Body of pancreas (tissue), 4 donors: ENCODE results near the gene TBXA2R. TPM values are rescaled to one million over a fixed set of nuclear protein-coding genes. Genes with fewer than 3 reads are reported as not detected.

Source experiments
- ATAC-seq: fragments of 150-250 bp; one replicate; pipeline ENCODE4 v1.9.1; 2016
- DNase-seq, 4 donors: peaks; one replicate each; pipeline ENCODE4 v3.0.0-alpha.2; 2019
- H3K27ac ChIP-seq, 4 donors: fragments of 200-600 bp; sonication (generic); 1 replicate in 3 of 4; 2 replicates in 1 of 4; pipeline versions ENCODE4 v1.5.1 to v1.6.1; 2016 to 2019; ENCODE audit warnings: mild to moderate bottlenecking in 1 of 4, mixed read lengths in 1 of 4, moderate library complexity in 1 of 4
- H3K27me3 ChIP-seq, 2 donors: fragments of 200-600 bp; sonication (generic); one replicate each; pipeline ENCODE4 v1.6.0; 2016; ENCODE audit warnings: mild to moderate bottlenecking in 1 of 2
- H3K36me3 ChIP-seq, 2 donors: fragments of 200-600 bp; sonication (generic); replicated peaks in 1 of 2; 2 replicates each; pipeline ENCODE4 v1.5.1; 2016; ENCODE audit warnings: low read depth in 2 of 2; ENCODE audit not compliant: insufficient read depth in 1 of 2
- H3K4me1 ChIP-seq: fragments of 200-600 bp; sonication (generic); one replicate; pipeline ENCODE4 v1.6.0; 2016
- H3K4me3 ChIP-seq, 2 donors: fragments of 200-600 bp; sonication (generic); 1 replicate in 1 of 2; 2 replicates in 1 of 2; pipeline ENCODE4 v1.5.1; 2016 to 2019
- H3K9me3 ChIP-seq, 3 donors: fragments of 200-600 bp; sonication (generic); 1 replicate in 2 of 3; 2 replicates in 1 of 3; pipeline ENCODE4 v1.5.1; 2016
- POLR2A ChIP-seq, 3 donors: fragments of 450-650 bp; IDR thresholded peaks; one replicate each; pipeline ENCODE4 v1.6.1; 2016; ENCODE audit warnings: antibody characterized with exemption in 3 of 3, mild to moderate bottlenecking in 2 of 3
- WGBS, 2 donors: methylation state at CpG; one replicate each; pipeline ENCODE4 v1.1.5; 2017; 5-methylcytosine and 5-hydroxymethylcytosine counted together
- intact Hi-C: fragments of 100-400 bp; cut with DNase I; formaldehyde crosslinking; loops from one replicate; pipeline ENCODE4 v1.15.1; 2023
- total RNA-seq, 2 donors: library from RNA; depleted of rRNA; stranded (reverse); fragments of >200 nt; gene quantifications; one replicate each; pipeline ENCODE4 v1.1.0, GENCODE V29; 2016
- TF ChIP-seq, protein P1 (sequence below), 7 experiments: fragments of 450-650 bp in 4 of 7; fragments of 200-600 bp in 3 of 7; sonication (generic) in 3 of 7; IDR thresholded peaks; one replicate each; pipeline ENCODE4 v1.5.1; 2016 to 2019; ENCODE audit warnings: antibody characterized with exemption in 7 of 7

The TBXA2R gene
- total RNA-seq, 2 donors from 2014 or later: 0.52 to 3.0 TPM

DNA sequence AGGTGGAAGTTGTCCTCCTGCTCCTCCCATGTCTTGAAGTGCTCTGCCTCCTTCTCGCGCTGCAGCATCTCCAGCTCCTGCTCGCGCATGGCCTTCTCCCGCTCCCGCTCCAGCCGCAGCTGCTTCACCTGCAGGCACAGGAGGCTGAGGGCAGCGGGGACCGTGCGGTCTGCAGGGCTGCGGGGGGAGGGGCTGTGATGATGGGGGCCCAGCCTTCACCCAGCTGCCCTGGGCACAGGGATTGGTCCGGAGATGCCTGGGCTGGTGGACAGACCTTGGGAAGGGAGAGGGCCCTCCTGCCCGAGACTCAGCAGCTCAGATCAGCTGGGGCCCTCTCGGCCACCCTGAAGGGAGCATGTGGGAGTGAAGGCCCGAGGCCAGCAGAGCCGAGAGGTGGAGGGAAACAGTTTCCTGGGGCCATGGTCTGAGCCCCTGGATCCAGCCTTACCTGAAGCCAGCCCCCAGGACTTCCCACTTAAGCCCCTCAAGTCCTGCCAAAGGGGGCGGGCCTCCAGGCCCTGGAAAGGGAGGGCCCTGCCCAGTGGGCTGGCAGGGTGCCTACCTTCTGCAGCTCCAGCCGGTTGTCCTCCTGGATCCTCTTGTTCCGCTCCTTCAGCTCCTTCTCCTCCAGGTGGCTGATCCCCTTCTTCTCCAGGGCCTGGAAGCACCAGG lies 13.6 kb upstream of the TBXA2R start:
- Histone ChIP-seq H3K9me3 (no peaks in the 10 kb centered on the region), H3K27me3 (no peaks in the 10 kb centered on the region), H3K27ac (no peak overlapping the region), H3K36me3 (peaks cover 0 to 2% of the 10 kb centered on the region in 2 donors), H3K4me1 (peaks cover 14% of the 10 kb centered on the region), H3K4me3 (no peak overlapping the region)
- intact Hi-C loops: no loop called here
- TF ChIP-seq, protein P1, sequence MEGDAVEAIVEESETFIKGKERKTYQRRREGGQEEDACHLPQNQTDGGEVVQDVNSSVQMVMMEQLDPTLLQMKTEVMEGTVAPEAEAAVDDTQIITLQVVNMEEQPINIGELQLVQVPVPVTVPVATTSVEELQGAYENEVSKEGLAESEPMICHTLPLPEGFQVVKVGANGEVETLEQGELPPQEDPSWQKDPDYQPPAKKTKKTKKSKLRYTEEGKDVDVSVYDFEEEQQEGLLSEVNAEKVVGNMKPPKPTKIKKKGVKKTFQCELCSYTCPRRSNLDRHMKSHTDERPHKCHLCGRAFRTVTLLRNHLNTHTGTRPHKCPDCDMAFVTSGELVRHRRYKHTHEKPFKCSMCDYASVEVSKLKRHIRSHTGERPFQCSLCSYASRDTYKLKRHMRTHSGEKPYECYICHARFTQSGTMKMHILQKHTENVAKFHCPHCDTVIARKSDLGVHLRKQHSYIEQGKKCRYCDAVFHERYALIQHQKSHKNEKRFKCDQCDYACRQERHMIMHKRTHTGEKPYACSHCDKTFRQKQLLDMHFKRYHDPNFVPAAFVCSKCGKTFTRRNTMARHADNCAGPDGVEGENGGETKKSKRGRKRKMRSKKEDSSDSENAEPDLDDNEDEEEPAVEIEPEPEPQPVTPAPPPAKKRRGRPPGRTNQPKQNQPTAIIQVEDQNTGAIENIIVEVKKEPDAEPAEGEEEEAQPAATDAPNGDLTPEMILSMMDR (IDR thresholded peaks at IDR 0.05): no peak
- TF ChIP-seq POLR2A (IDR thresholded peaks at IDR 0.05): no peak
- ATAC-seq (no peak), DNase-seq (no peak)
- WGBS, 2 donors: 84 to 85% methylated on average over 11 to 19 of the region's 19 CpGs

DNA sequence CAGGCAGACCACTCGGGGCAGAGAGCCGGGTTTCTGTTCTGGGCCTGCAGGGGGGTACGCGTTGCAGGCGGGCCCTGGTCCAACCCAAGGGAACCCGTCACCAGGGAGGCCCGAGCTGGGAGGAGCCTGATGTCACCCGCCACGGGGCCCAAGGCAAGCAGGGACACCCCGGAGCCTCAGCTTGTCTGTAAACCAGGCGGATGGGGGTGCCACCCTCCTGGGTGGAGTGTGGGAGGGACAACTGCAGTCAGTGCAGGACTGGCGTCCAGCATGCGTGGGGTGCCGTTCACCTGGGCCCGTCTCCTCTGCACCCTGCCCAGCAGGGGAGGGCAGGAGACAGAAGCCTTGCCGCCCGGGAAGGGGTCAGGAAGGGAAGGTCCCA lies 12.9 kb upstream of the TBXA2R start:
- Histone ChIP-seq H3K36me3 (peaks cover 0 to 2% of the 10 kb centered on the region in 2 donors), H3K27ac (no peak overlapping the region), H3K27me3 (no peaks in the 10 kb centered on the region), H3K4me3 (no peak overlapping the region), H3K4me1 (peaks cover 8% of the 10 kb centered on the region), H3K9me3 (no peaks in the 10 kb centered on the region)
- ATAC-seq (no peak), DNase-seq (no peak)
- 83 to 92% methylated on average over 6 to 16 of the region's 17 CpGs for WGBS, 2 donors
- intact Hi-C loops: loop anchor here (10.0 kb wide), 1 partner anchor 325 kb away; no protein-coding TSS in a partner anchor
- TF ChIP-seq, protein P1 (IDR thresholded peaks at IDR 0.05): no peak
- TF ChIP-seq POLR2A (IDR thresholded peaks at IDR 0.05): no peak

DNA sequence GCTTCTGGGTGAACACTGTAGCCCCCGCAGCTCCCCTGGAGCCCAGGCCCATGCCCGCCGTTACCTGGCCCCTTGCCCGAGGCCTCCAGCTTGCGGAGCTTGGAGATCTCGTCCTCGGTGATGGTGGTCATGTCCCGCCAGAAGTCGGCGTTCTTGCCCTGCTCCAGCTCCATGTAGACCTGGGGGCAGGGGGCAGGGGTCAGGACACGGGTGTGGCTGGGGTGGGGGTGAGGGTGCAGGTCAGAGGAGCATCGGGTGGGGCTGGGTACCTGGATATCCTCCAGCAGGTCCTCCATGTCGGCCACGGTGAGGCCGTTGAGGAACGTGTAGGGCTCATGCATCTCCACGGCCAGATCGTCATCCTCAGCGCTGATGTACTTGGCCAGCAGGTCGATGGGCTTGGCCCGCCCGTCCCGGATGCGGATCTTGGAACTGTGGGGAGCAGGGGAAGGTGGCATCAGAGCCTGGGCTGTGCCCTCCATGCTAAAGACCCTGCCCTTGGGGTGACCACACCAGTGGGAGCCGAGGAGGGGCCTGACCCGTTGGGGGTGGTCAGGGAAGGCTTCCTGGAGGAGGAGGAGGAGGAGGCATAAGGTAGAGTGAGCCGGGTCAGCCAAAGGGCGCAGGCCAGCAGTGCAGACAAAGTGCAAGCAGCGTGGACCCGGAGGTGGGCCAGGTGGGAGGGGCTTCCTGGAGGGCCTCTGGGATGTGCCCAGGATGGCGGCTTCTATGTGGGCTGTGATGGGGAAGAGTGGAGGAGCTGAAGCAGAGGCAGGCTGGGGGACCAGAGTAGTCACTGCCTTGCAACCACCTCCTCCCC lies 12.3 kb upstream of the TBXA2R start:
- Histone ChIP-seq H3K4me1 (peaks cover 2% of the 10 kb centered on the region), H3K36me3 (peaks cover 0 to 2% of the 10 kb centered on the region in 2 donors), H3K27ac (no peak overlapping the region), H3K9me3 (no peaks in the 10 kb centered on the region), H3K4me3 (no peak overlapping the region), H3K27me3 (no peaks in the 10 kb centered on the region)
- intact Hi-C loops: loop anchor here (10.0 kb wide), 1 partner anchor 324 kb away; no protein-coding TSS in a partner anchor
- TF ChIP-seq POLR2A (IDR thresholded peaks at IDR 0.05): no peak
- TF ChIP-seq, protein P1 (IDR thresholded peaks at IDR 0.05): no peak
- no peak for DNase-seq
- ATAC-seq: no peak
- WGBS, 2 donors: 86 to 91% methylated on average over 21 to 31 of the region's 31 CpGs

DNA sequence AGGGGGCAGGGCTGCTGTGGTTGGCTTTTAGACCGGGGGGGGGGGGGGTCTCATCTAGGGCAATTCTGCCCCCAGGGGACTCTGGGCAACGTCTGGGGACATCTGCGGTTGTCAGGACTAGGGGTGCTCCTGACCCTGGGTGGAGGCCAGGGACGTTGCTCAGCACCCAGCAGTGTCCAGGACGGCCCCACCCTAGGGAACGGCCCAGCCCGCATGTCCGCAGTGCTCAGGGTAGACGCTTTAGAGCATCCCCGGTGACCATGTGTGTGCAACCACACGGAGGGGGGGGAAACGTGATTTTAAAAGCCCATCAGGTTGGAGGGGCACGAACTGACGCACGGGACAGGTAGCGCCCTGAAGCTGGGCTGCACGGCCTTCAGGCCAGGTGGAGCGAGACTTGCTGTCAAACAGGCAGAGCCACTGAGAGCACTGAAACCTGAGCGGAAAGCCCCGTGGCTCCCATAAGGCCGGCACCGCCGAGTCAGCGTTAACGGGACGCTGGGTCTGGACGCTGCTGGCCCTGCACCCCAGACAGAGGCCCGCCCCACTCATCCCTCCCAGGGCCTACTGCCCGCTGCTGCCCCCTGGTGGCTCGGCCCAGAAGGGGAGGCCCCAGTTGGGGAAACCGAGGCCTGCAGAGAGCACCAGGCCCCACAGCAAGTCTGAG lies 11.6 kb upstream of the TBXA2R start:
- H3K27ac ChIP-seq: no peak overlapping the region
- peak; percentile 60 for ATAC-seq
- no peaks in the 10 kb centered on the region for H3K4me1 ChIP-seq

More for the DNA sequence above, 11.6 kb upstream of the TBXA2R start:
- 52 to 90% methylated on average over 8 to 28 of the region's 31 CpGs for WGBS, 2 donors
- TF ChIP-seq POLR2A (IDR thresholded peaks at IDR 0.05): no peak
- TF ChIP-seq, protein P1 (IDR thresholded peaks at IDR 0.05): peak; percentile 62 to 81 (median 74)
- H3K4me3 ChIP-seq: no peak overlapping the region
- H3K27me3 ChIP-seq: no peaks in the 10 kb centered on the region
- H3K9me3 ChIP-seq: no peaks in the 10 kb centered on the region
- peaks cover 0 to 2% of the 10 kb centered on the region in 2 donors for H3K36me3 ChIP-seq
- intact Hi-C loops: loop anchor here (10.0 kb wide), 1 partner anchor 323 kb away; no protein-coding TSS in a partner anchor
- DNase-seq: peak; percentile 44 to 62 (median 54)
